Activated CD4-positive, CD25-positive, alpha-beta regulatory T cell treated with anti-CD3 and anti-CD28 coated beads, Interleukin-2, amount 50 U/mL, for 72 hours (primary cell): ENCODE results near the gene SLC6A3.
"Not testable (repeated sequence)": the region's sequence is repeated elsewhere in the genome, so short reads cannot be mapped to it uniquely, and the experiment has no call there.

Source experiments
- DNase-seq: peaks from one replicate; pipeline ENCODE4 v3.0.0; 2021

SLC6A3 gene

DNA sequence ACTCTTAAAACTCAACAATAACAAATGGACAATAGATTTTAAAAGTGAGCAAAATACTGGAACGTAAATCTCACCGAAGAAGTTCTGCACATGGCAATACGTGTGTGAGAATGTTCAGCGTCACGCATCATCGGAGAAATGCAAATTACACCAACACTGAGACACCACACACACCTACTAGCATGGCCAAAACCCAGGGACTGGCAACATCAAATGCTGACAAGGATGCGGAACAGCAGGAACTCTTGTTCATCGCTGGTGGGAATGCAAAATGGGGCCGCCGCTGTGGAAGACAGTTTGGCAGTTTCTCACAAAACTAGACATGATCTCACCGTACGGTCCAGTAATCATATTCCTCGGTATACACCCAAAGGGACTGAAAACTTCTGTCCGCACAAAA lies 78.7 kb downstream of the SLC6A3 start:
- DNase-seq: no peak

DNA sequence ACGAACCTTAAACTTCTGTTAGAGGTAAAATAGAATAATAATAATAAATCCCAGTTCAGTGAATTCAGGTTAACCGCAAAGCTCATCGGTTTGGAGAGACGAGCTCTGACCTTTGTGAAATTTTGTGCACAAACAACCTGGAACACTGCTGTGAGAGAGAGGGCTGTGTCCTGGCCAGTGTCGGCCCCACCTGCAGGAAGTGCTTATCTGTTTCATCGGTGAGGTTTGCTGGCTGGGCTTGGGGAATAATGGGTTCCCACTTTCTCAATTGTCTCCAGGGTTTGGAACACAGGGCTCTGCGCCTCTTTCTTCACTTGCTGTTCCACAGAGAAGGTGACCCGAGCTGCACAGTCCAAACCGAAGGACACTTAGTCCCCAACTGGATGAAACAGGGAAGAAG lies 81.0 kb downstream of the SLC6A3 start:
- no peak for DNase-seq

GRCh38 chr5:1363581-1363980 lies 81.7 kb downstream of the SLC6A3 start:
- no peak for DNase-seq

- DNase-seq: no peak
Observed at GRCh38 chr5:1363160-1363559, 82.1 kb downstream of the SLC6A3 start.

DNA sequence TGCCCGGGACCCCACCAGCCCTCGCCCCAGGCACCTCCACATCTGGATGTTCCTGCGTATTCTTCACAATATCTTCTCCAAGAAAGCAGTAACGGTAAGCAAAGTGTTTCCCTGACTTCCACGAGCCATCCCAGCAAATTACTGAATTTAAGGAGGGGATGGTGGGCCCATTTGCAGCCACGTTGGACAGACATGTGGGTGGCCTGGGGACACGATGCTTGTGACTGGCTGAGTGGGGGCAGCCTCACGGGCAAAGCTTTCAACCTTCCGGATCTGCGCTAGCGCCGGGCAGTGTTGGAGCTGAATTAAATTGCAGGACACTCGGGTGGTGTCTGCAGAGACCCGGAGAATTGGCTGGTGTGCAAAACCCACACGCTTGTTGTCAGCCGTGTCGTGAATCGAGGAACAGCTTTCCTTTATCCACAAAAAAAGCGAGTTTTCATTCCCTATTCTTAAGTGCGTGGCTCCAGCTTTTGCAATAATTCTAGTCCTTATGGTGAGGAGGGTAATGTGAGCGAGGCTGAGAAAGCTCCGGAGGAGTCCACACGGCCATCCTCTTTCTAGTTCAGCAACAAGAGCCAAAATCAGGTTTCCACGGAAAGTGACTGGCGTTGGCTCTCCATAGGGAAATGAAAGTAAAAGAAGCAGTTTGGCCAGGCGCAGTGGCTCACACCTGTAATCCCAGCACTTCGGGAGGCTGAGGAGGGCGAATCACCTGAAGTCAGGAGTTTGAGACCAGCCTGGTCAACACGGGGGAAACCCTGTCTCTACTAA lies 82.8 kb downstream of the SLC6A3 start:
- DNase-seq: no peak

DNA sequence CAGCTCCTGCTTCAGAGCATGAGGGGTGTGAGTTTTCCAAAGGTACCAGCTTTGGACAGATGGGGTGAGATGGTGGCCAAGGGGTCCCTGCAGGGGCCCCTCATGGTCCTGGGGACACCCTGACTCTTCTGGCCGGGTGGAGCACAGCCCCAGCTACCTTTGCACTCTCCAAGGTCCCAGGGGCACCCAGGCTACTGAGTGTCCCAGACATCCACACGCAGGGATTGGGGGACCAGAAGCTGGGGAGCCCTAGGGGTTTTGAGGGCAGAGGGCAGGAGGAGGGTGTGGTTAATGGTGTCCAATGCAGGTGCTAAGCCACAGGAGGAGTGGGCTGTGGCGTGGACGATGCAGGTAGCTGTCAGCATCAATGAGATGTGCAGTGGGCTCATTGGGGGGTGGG lies 84.4 kb downstream of the SLC6A3 start:
- no peak for DNase-seq

- DNase-seq: not testable (repeated sequence)
Observed at GRCh38 chr5:1360367-1360766, 84.9 kb downstream of the SLC6A3 start.

- no peak for DNase-seq
Observed at GRCh38 chr5:1359713-1360112, 85.5 kb downstream of the SLC6A3 start.

DNA sequence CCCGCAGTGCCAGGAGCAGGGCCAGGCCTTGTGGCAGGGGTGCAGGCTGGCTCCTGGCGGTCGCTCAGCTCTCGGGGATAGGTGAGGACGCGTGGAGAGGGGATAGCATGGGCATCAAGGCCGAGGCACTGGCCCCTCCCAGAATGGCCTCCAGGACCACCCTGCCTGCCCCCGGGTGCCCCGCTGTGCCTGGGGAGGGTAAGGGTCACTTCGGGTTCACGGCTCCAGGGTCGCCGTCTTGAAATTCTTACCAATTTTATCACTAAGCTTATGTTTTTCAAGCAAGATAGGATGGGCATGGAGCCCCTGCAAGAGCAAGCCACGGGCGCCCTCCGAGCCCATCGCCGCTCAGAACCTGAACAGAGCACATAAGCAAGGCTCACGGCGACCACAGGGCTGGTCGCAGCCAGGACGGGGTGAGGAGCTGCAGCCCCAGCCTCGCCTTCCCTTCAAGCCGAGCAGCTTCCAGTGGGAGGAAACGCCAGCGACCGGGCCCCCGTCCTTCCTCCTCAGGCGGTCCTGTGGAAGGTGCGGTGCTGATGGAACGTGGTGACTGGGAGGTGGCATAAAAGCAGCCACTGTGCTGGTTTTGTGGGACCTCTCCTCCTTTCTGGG lies 86.1 kb downstream of the SLC6A3 start:
- DNase-seq: no peak

DNA sequence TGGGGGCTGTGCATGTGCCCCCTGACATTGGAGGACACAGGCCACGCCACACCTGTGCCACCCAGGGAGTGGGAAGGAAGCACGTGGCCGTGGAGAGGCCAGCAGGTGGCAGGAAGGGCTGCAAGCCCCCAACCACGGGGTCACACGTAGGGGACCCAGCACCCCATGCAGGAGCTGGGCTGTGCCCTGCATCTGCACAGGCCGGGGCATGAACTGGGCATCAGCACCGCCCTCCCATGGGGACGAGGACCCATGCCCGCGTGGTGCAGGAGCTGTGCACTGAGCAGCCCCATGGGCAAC lies 86.6 kb downstream of the SLC6A3 start:
- no peak for DNase-seq

DNA sequence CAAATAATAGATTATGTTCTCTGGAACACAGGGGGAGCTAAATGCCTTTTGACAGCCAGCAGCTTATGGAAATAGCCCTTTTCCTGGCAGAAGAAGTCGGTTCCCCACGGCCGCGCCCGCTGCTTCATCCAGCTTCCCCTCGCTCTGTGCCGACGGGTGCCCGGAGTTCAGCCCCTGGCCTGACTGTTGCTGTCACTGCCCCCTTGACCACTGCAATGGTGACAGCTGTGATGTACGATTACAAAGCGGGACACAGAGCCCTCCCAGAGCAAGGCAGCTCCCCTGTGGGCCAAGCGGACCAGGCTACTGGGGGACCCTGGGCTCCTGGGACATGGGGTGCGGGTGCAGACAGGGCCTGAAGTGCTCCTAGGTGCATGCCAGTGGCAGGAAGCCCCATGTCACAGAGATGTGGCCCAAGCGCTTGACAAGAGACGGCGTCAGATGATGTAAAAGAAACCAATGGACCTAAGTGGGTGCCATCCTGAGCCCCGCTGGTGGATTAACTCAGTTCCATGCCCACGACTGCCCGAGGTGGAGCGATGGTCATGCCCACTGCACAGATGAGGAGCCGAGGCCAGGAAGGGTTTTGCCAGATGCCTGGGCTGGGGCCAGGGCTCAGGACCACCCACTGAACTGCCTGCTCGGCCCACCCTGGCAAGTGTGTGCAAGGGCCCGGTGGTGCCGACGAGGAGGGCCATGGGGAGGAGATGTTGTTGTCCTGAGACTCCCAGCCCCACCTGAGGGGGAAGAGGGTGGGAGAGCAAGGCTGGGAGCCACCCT lies 87.1 kb downstream of the SLC6A3 start:
- DNase-seq: no peak

- no peak for DNase-seq
Observed at GRCh38 chr5:1356873-1357787, 88.1 kb downstream of the SLC6A3 start.

DNA sequence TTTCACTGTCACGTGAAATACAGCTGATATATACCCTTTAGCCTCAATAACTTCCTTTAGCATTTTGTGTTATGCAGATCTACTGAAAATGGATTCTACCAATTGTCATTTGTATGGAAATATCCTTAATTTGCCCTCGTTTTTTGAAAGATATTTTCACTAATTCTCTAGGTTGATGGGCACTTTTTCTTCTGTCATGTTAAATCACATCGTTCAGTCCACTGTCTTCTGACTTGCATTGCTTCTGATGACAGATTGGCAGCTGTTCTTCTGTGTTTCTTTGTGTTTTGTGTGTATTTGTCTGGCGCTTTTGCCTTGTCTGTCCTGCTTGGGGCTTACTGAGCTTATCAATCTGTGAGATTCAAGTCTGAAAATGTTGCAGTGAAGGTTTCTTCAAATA lies 90.7 kb downstream of the SLC6A3 start:
- no peak for DNase-seq

- DNase-seq: no peak
Observed at GRCh38 chr5:1352231-1353219, 92.7 kb downstream of the SLC6A3 start.

DNA sequence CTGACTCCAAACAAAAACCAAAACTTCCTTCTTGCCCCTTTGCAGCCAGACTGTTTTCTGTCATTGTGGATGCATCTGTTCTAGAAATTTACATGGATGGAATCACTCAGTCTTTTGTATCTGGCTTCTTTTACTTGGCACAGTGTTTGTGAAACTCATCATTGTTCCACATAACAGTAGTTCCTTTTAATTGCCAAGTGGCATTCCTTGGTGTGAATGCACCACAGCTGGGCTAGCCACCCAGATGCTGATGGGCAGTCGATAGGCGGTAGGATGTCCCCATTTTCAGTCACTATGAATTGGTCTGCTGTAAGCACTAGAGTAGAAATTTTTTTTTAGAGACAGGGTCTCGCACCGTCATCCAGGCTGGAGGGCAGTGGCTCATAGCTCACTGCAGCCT lies 94.1 kb downstream of the SLC6A3 start:
- DNase-seq: no peak

GRCh38 chr5:1349246-1349645 lies 96.0 kb downstream of the SLC6A3 start:
- DNase-seq: no peak

DNA sequence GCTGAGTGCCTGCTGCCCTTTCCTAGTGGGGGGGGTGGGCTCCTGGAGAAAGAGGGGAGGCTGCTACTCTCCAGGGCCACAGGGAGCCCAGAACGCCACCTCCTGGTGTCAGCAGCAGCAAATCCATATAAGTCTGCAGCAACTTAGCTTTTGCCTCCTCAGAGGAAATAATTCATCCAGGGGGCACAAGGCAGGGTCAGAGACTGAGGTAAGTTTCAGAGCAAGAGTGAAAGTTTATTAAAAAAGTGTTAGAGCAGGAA lies 96.3 kb downstream of the SLC6A3 start:
- no peak for DNase-seq

GRCh38 chr5:1347571-1347970 lies 97.7 kb downstream of the SLC6A3 start:
- DNase-seq: no peak

- DNase-seq: no peak
Observed at GRCh38 chr5:1346627-1347440, 98.4 kb downstream of the SLC6A3 start.

GRCh38 chr5:1345876-1346626 lies 99.2 kb downstream of the SLC6A3 start:
- no peak for DNase-seq
